IPS DF 6.9 (cell line): ENCODE results near the gene RGS19.
"Not testable (repeated sequence)": the region's sequence is repeated elsewhere in the genome, so short reads cannot be mapped to it uniquely, and the experiment has no call there.

ENCODE experiments used
- DNase-seq: peaks from one replicate; pipeline ENCODE4 v3.0.0-alpha.2; 2013; ENCODE audit warnings: low read depth, low spot score
- H3K27ac ChIP-seq: one replicate; pipeline ENCODE4 v1.5.1; 2013; ENCODE audit warnings: low read length, control low read depth
- H3K27me3 ChIP-seq: 2 replicates; pipeline ENCODE4 v1.6.1; 2013; ENCODE audit warnings: mild to moderate bottlenecking, low read length; ENCODE audit not compliant: control insufficient read depth, insufficient read depth
- H3K36me3 ChIP-seq: 2 replicates; pipeline ENCODE4 v1.6.1; 2013; ENCODE audit warnings: low read length; ENCODE audit not compliant: control insufficient read depth, insufficient read depth
- H3K4me1 ChIP-seq: 2 replicates; pipeline ENCODE4 v1.6.1; 2013; ENCODE audit warnings: low read length; ENCODE audit not compliant: control insufficient read depth, insufficient read depth
- H3K4me3 ChIP-seq: 2 replicates; pipeline ENCODE4 v1.5.1; 2013; ENCODE audit warnings: mild to moderate bottlenecking, low read length
- H3K9me3 ChIP-seq: 2 replicates; pipeline ENCODE4 v1.6.1; 2013; ENCODE audit warnings: low read length, inconsistent platforms; ENCODE audit not compliant: control insufficient read depth, insufficient read depth
- WGBS: extraction: QIAGEN DNeasy Blood & Tissue Kit; methylation state at CpG from one replicate; pipeline ENCODE4 v1.1.7; 2013; ENCODE audit warnings: mixed read lengths, missing lambda C conversion rate; ENCODE audit not compliant: insufficient read length, insufficient coverage; 5-methylcytosine and 5-hydroxymethylcytosine counted together

RGS19 gene, protein sequence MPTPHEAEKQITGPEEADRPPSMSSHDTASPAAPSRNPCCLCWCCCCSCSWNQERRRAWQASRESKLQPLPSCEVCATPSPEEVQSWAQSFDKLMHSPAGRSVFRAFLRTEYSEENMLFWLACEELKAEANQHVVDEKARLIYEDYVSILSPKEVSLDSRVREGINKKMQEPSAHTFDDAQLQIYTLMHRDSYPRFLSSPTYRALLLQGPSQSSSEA

DNA sequence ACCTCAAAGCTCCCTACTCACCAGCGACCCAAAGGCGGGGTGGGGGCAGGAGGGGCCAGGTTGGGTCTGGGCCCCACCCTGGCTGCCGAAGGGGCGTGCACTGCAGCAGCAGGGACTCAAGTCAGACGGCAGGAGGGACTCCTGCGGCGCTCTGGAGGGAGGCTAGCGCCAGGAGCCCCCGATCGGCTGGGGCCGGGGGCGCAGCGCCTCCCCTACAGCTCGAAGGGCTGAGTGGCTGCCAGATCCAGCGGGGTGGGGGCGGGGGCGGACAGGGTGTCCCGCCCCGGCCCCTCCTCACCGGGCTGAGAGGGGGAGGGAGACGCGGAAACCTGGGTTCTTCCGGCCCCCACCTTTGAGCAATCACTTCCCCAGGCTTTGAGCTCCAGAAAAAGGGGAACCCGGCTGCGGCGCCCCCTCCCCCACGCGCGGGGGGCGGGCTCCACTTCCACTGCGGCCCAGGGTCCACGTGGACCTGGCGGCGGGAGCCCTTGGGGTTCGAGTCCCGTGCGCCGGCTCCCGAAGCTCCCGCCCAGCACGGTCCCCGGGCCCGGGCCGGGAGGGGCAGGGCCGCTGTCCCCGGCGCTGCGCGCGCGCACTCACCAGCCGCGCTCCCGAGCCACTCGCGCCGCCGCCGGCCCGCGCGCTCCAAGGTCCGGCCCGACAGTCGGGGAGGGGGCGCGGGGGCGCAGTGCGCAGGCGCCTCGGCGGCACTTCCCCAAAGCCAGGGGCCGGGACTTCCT is at the start of gene RGS19:
RGS19 (minus strand) TSS at position 246 of the 740 bp plus-strand sequence. CDS start 2,632 bp downstream, outside the sequence.
- WGBS, result no CpG with 5 or more reads among the region's 73 CpGs
- H3K36me3 ChIP-seq, result no peaks in the 10 kb centered on the region
- H3K4me3 ChIP-seq, result peak within 1 kb of the TSS; percentile 40; the same call in 1 of the 2 replicates
- peaks cover 5% of the 10 kb centered on the region; the same call in 1 of the 2 replicates for H3K27me3 ChIP-seq
- H3K27ac ChIP-seq, result no peak within 1 kb of the TSS
- DNase-seq, result no peak
- H3K9me3 ChIP-seq, result no peaks in the 10 kb centered on the region
- peaks cover 4% of the 10 kb centered on the region; the same call in 1 of the 2 replicates for H3K4me1 ChIP-seq

DNA sequence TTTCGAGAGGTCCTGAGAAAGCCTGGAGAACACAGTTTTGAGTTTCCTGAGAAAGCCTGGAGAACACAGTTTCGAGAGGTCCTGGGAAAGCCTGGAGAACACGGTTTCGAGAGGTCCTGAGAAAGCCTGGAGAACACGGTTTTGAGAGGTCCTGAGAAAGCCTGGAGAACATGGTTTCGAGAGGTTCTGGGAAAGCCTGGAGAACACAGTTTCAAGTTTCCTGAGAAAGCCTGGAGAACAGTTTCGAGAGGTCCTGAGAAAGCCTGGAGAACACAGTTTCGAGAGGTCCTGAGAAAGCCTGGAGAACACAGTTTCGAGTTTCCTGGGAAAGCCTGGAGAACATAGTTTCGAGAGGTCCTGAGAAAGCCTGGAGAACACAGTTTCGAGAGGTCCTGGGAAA is 44.2 kb upstream of the RGS19 start:
- not testable (repeated sequence) for H3K27ac ChIP-seq, H3K4me1 ChIP-seq, H3K4me3 ChIP-seq, H3K9me3 ChIP-seq, DNase-seq, H3K36me3 ChIP-seq, H3K27me3 ChIP-seq
- no CpG with 5 or more reads among the region's 11 CpGs for WGBS

DNA sequence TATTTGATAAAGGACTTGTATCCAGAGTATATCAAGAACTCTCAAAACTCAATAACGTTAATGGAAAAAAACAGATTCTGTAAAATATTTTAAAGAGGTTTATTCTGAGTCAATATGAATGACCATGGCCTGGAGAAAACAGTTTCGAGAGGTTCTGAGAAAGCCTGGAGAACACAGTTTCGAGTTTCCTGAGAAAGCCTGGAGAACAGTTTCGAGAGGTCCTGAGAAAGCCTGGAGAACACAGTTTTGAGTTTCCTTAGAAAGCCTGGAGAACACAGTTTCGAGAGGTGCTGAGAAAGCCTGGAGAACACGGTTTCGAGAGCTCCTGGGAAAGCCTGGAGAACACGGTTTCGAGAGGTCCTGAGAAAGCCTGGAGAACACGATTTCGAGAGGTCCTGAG is 43.6 kb upstream of the RGS19 start:
- not testable (repeated sequence) for H3K27me3 ChIP-seq, H3K27ac ChIP-seq, H3K4me3 ChIP-seq, DNase-seq, H3K9me3 ChIP-seq, H3K4me1 ChIP-seq, H3K36me3 ChIP-seq
- WGBS, result no CpG with 5 or more reads among the region's 11 CpGs

DNA sequence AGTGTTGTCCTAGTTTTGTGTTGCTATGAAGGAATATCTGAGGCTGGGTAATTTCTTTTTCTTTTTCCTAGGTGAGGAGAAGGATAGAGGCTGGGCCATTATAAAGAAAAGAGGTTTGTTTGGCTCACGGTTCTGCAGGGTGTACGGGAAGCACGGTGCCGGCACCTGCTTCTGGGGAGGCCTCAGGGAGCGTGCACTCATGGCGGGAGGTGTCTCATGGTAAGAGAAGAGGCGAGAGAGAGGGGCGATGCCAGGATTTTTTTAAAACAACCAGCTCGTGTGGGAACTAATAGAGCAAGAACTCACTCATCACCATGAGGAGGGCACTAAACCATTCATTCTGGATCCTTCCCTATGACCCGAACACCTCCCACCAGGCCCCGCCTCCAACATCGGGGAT is 42.3 kb upstream of the RGS19 start:
- Histone ChIP-seq H3K4me1 (no peaks in the 10 kb centered on the region), H3K27ac (no peak overlapping the region), H3K36me3 (no peaks in the 10 kb centered on the region), H3K9me3 (no peaks in the 10 kb centered on the region), H3K27me3 (no peaks in the 10 kb centered on the region), H3K4me3 (no peak overlapping the region)
- WGBS, result no CpG with 5 or more reads among the region's 12 CpGs
- no peak for DNase-seq

DNA sequence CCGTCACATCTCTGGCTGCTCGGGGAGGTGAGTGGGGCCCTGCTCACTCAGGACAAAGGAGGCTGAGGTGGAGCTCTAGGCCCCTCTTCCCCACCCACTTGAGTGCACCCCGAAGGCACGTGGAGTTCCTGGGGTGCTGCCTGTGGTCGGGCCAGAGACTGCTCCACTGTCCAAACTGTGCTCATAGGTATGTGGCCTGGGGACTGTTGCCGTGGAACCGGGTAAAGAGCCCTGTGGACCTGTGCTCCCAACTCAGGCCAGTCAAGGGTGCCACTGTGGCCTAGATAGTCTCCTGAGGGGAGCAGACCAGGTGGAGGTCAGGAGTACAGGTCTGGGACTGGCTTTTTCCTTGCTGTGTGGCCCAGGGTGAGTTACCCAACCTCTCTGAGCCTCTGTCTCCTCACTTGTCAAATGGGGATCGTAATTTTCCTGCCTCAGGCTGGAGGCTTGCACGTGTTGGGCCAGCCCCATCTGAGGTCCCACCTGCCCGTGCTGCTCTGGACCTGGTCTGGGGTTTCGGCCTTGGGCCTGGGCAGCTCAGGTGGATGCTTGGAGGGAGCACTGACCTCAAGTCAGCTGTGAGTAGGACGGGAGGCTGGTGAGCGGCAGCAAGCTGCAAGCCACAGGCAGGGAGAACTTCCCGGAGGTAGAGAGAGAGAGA is 40.5 kb upstream of the RGS19 start:
- no peaks in the 10 kb centered on the region for H3K9me3 ChIP-seq
- no peaks in the 10 kb centered on the region for H3K27me3 ChIP-seq
- no peak for DNase-seq
- H3K27ac ChIP-seq, result no peak overlapping the region
- H3K4me3 ChIP-seq, result no peak overlapping the region
- no CpG with 5 or more reads among the region's 14 CpGs for WGBS
- no peaks in the 10 kb centered on the region for H3K36me3 ChIP-seq
- no peaks in the 10 kb centered on the region for H3K4me1 ChIP-seq

DNA sequence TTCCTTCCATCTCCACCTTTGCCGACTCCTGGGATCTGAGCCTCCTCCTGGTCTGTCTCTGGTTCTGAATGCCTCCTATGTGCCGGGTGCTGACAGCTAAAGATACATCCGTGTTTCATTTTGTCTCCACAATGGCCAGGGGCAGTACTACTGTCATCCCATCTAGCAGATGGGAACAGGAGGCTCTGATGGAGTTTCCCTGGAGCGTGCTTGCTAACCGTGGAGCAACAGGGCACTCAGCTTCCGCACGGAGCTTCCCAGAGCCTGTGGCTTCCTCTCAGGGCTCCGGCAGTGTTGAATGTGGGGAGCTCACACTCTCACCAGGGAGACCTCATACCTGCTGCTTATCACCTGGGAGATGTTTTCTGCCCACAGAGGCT is 40.0 kb upstream of the RGS19 start:
- no CpG with 5 or more reads among the region's 8 CpGs for WGBS
- Histone ChIP-seq H3K27me3 (no peaks in the 10 kb centered on the region), H3K27ac (no peak overlapping the region), H3K4me1 (no peaks in the 10 kb centered on the region), H3K36me3 (no peaks in the 10 kb centered on the region), H3K9me3 (no peaks in the 10 kb centered on the region), H3K4me3 (no peak overlapping the region)
- no peak for DNase-seq

DNA sequence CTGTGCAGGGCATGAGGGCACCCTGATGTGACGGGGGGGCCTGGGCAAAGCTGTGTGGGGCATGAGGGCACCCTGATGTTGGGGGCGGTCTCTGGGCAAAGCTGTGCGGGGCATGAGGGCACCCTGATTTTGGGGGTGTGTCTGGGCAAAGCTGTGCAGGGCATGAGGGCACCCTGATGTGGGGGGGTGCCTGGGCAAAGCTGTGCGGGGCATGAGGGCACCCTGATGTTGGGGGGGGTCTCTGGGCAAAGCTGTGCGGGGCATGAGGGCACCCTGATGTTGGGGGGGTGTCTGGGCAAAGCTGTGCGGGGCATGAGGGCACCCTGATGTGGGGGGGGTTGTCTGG is 38.1 kb upstream of the RGS19 start:
- not testable (repeated sequence) for DNase-seq, H3K4me3 ChIP-seq, H3K27me3 ChIP-seq, H3K36me3 ChIP-seq, H3K9me3 ChIP-seq, H3K27ac ChIP-seq, H3K4me1 ChIP-seq
- WGBS, result no CpG with 5 or more reads among the region's 6 CpGs

DNA sequence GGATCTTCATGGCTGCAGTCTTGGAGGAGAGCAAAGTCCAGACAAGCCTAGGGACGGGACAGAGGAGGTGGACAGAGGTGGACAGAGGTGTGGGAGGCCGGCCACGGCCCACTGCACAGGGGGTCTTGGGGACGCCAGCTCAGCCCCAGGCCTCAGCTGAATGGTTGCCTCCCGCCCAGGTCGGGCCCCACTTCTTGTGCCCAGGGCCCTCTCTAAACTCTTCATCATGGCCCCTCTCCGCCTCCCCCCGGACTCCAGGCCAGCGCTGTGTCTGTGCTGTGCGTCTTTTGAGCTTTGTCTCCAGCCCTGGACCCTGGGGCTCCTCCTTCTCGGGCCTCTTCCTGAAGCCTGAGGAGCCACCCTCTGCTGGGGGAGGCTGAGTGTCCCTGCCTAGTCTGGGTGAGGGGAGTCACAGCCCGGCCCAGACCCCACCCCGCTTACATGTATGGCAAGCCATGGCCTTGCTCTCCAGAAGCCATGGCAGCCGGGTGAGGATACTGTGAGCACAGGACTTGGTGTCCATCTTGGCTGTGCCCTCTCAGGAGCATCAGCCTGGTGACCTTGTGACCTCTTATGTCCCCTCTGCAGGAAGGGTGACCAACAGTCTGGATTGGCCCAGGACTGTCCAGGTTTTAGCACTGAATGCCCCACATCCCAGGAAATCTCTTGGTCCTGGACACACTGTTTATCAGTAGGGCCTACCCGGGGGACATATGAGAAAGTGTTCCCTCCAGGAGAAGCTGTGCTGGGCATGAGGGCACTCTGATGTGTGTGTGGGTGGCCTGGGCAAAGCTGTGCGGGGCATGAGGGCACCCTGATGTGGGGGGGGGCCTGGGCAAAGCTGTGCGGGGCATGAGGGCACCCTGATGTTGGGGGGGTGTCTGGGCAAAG is 37.5 kb upstream of the RGS19 start:
- DNase-seq, result no peak
- Histone ChIP-seq H3K4me3 (no peak overlapping the region), H3K4me1 (no peaks in the 10 kb centered on the region), H3K36me3 (no peaks in the 10 kb centered on the region), H3K9me3 (no peaks in the 10 kb centered on the region), H3K27me3 (no peaks in the 10 kb centered on the region), H3K27ac (no peak overlapping the region)
- WGBS, result no CpG with 5 or more reads among the region's 17 CpGs

DNA sequence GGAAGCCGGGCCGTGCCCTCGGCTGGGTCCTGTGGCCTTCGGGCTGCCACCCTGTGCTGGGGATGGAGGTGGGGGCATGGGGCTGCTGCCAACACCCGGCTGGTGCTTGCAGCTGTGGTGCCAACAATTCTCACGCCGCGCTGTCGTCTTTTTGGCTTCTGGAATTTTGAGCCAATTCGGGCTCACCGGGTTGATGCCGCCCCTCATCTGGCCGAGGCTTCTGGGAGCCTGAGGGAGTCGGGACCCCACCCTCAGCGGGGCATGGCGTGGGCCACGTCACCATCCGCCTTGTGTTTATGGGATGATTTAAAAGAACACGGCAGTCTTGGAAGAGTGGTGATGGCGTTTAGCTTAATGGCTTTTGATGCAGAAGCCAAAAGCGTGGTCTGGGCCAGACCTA is 36.7 kb upstream of the RGS19 start:
- H3K36me3 ChIP-seq, result no peaks in the 10 kb centered on the region
- H3K9me3 ChIP-seq, result no peaks in the 10 kb centered on the region
- H3K27me3 ChIP-seq, result no peaks in the 10 kb centered on the region
- WGBS, result no CpG with 5 or more reads among the region's 21 CpGs
- H3K27ac ChIP-seq, result no peak overlapping the region
- DNase-seq, result no peak
- H3K4me3 ChIP-seq, result no peak overlapping the region
- no peaks in the 10 kb centered on the region for H3K4me1 ChIP-seq

DNA sequence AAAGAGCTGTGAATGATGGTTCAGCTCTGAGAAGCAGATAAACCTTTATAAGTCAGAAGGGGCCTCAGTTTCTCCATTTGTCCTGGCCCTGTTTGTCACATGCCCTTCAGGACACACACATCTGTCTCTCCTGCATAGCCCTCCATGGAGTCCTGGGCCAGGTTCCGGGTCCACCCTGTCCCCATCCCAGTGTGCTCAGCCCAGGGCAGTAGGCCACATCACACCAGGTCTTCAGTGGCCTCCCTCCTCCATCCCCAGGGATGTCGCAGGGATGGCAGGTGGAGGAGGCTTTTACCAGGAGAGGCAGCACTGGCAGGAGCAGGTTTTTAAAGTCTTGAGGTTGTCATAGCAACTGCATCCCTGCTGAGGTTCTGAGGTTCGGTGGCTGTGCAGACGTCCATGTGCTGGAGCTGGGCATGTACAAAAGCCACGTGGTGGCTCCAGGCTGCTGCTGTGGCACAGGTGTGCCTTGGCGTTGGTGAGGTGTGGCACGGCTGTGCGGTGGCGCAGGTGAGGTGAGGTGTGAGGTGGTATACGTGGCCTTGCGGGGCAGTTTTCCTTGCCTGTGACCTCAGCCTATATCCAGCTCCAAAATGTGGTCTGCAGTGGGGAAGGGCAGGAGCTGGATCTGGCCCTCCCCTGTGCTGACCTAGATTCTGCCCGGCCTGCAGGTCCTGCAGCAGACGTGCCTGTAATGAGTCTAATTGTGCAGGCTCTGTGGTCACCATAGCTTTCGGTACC is 36.0 kb upstream of the RGS19 start:
- DNase-seq, result no peak
- no peaks in the 10 kb centered on the region for H3K9me3 ChIP-seq
- H3K4me1 ChIP-seq, result no peaks in the 10 kb centered on the region
- no peak overlapping the region for H3K27ac ChIP-seq
- WGBS, result no CpG with 5 or more reads among the region's 14 CpGs
- H3K4me3 ChIP-seq, result no peak overlapping the region
- no peaks in the 10 kb centered on the region for H3K36me3 ChIP-seq
- H3K27me3 ChIP-seq, result no peaks in the 10 kb centered on the region
